ENCODE measurements around the gene ADAMTS14. TPM values are rescaled to one million over a fixed set of nuclear protein-coding genes. Genes with fewer than 3 reads are reported as not detected.

The ADAMTS14 gene
- total RNA-seq, 2 donors from 2014 or later = 0.44 to 0.79 TPM

DNA sequence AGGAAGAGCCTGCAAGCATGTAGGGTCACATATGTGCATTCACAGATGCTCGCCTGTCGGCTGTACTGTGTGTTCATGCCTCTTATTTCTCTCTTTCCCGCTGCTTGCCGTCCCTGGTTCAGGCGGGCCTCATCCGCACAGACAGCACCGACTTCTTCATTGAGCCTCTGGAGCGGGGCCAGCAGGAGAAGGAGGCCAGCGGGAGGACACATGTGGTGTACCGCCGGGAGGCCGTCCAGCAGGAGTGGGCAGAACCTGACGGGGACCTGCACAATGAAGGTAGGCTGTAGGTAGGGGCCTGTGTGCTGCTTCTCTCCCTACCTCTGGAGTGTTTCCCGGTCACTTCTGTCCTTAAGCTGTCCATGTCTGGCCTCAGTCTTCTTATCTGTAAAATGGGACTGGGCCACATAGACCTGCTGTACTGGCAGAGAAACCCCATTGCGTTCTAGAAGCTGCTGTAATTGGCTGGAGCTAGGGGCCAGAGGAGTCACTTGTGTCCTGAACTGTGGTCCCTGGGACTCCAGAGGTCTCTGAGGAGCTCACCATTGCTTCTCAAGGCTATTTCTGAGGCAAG, 30.0 kb downstream of the ADAMTS14 start:
- Histone ChIP-seq H3K9ac (ENCODE audit: extremely low read depth, low read length, poor library complexity, severe bottlenecking) (no peak overlapping the region), H3K4me1 (ENCODE audit: control insufficient read depth, insufficient read depth, low read length) (no peaks in the 10 kb centered on the region), H3K27me3 (ENCODE audit: control insufficient read depth, insufficient read depth, low read length, poor library complexity, severe bottlenecking) (no peaks in the 10 kb centered on the region), H3K4me3 (ENCODE audit: low read length) (no peak overlapping the region), H3K9me3 (ENCODE audit: control insufficient read depth, low read length) (no peaks in the 10 kb centered on the region), H3K36me3 (ENCODE audit: control insufficient read depth, insufficient read depth, low read length) (no peaks in the 10 kb centered on the region), H3K27ac (ENCODE audit: low read depth, low read length) (no peak overlapping the region)
- WGBS, 2 experiments (ENCODE audit: insufficient coverage in 1 of 2, insufficient read length in 1 of 2) = 93 to 95% methylated on average over 8 to 15 of the region's 15 CpGs
- TF ChIP-seq, protein P1, sequence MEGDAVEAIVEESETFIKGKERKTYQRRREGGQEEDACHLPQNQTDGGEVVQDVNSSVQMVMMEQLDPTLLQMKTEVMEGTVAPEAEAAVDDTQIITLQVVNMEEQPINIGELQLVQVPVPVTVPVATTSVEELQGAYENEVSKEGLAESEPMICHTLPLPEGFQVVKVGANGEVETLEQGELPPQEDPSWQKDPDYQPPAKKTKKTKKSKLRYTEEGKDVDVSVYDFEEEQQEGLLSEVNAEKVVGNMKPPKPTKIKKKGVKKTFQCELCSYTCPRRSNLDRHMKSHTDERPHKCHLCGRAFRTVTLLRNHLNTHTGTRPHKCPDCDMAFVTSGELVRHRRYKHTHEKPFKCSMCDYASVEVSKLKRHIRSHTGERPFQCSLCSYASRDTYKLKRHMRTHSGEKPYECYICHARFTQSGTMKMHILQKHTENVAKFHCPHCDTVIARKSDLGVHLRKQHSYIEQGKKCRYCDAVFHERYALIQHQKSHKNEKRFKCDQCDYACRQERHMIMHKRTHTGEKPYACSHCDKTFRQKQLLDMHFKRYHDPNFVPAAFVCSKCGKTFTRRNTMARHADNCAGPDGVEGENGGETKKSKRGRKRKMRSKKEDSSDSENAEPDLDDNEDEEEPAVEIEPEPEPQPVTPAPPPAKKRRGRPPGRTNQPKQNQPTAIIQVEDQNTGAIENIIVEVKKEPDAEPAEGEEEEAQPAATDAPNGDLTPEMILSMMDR (conservative IDR thresholded peaks at IDR 0.05) = no peak
- no peak overlapping the region for H3K27ac Mint-ChIP-seq
- H3K4me3 Mint-ChIP-seq = no peak overlapping the region
- peaks cover 5% of the 10 kb centered on the region for H3K4me1 Mint-ChIP-seq
- H3K36me3 Mint-ChIP-seq (ENCODE audit: low read depth) = no peaks in the 10 kb centered on the region
- H3K9me3 Mint-ChIP-seq = no peaks in the 10 kb centered on the region
- H3K27me3 Mint-ChIP-seq (ENCODE audit: insufficient read depth) = no peaks in the 10 kb centered on the region
- DNase-seq = no peak

DNA sequence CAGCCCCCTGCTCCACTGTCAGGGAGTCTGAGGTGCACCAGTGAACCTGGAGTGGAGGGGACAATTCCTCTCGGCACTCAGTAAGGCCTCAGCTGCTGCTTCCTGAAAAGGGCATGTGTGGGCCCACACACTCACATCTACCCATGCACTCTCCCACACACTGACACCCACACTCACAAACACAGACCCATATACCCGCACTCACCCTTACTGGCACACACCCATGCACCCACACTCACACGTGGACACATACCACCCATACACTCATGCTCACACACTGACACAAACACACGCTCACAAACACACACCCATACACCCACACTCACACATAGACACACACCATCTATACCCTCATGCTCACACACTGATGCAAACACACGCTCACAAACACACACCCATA, 31.9 kb downstream of the ADAMTS14 start:
- WGBS, 2 experiments (ENCODE audit: insufficient coverage in 1 of 2, insufficient read length in 1 of 2) = 88 to 92% methylated on average over 3 to 5 of the region's 5 CpGs

DNA sequence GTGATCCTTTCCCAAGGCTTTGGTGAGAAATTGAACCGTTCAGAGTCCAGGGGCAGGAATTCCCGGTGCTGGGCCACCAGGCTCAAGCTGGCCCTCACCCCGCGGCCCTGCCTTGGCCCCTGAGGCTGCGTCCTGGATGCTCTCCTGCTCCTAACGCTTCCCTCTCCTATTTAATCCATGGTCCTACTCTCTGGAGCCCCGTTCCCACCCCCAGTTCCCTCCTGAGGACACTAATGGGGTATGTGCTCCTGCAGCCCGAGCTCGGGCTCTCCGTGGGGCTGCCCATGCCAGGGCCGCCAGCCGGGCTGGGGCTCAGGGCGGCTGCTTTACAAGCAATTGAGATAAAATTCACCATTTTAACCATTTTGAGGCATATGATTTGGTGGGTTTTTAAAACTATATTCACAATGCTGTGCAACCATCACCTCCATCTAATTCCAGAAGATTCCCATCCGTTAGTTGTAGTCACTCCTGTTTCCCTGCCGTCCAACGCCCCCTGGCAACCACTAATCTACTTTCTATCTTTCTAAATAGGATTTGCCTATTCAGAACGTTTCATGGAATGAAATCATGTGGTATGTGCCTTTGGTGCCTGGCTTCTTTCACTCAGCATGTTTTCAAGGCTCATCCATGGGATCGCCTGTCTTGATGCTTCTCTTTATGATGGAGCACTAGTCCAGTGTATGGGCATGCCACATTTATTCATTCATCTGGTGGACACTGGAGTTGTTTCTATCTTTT, 33.0 kb downstream of the ADAMTS14 start:
- Histone ChIP-seq H3K9me3 (ENCODE audit: control insufficient read depth, low read length) (no peaks in the 10 kb centered on the region), H3K4me1 (ENCODE audit: control insufficient read depth, insufficient read depth, low read length) (no peaks in the 10 kb centered on the region), H3K9ac (ENCODE audit: extremely low read depth, low read length, poor library complexity, severe bottlenecking) (no peak overlapping the region), H3K4me3 (ENCODE audit: low read length) (no peak overlapping the region), H3K27me3 (ENCODE audit: control insufficient read depth, insufficient read depth, low read length, poor library complexity, severe bottlenecking) (no peaks in the 10 kb centered on the region), H3K36me3 (ENCODE audit: control insufficient read depth, insufficient read depth, low read length) (no peaks in the 10 kb centered on the region), H3K27ac (ENCODE audit: low read depth, low read length) (no peak overlapping the region)
- no peak overlapping the region for H3K4me3 Mint-ChIP-seq
- no peaks in the 10 kb centered on the region for H3K9me3 Mint-ChIP-seq
- H3K27ac Mint-ChIP-seq = no peak overlapping the region
- no peaks in the 10 kb centered on the region for H3K27me3 Mint-ChIP-seq (ENCODE audit: insufficient read depth)
- DNase-seq = no peak
- H3K4me1 Mint-ChIP-seq = no peaks in the 10 kb centered on the region
- WGBS, 2 experiments (ENCODE audit: insufficient coverage in 1 of 2, insufficient read length in 1 of 2) = 84 to 94% methylated on average over 8 to 18 of the region's 18 CpGs
- TF ChIP-seq, protein P1 (conservative IDR thresholded peaks at IDR 0.05) = no peak
- H3K36me3 Mint-ChIP-seq (ENCODE audit: low read depth) = no peaks in the 10 kb centered on the region

More for the DNA sequence above, 31.9 kb downstream of the ADAMTS14 start:
- DNase-seq = no peak
- H3K4me1 Mint-ChIP-seq = peaks cover 5% of the 10 kb centered on the region
- Histone ChIP-seq H3K9me3 (ENCODE audit: control insufficient read depth, low read length) (no peaks in the 10 kb centered on the region), H3K36me3 (ENCODE audit: control insufficient read depth, insufficient read depth, low read length) (no peaks in the 10 kb centered on the region), H3K27ac (ENCODE audit: low read depth, low read length) (no peak overlapping the region), H3K4me1 (ENCODE audit: control insufficient read depth, insufficient read depth, low read length) (no peaks in the 10 kb centered on the region), H3K4me3 (ENCODE audit: low read length) (no peak overlapping the region), H3K27me3 (ENCODE audit: control insufficient read depth, insufficient read depth, low read length, poor library complexity, severe bottlenecking) (no peaks in the 10 kb centered on the region), H3K9ac (ENCODE audit: extremely low read depth, low read length, poor library complexity, severe bottlenecking) (no peak overlapping the region)
- H3K4me3 Mint-ChIP-seq = no peak overlapping the region
- no peaks in the 10 kb centered on the region for H3K9me3 Mint-ChIP-seq
- H3K27me3 Mint-ChIP-seq (ENCODE audit: insufficient read depth) = no peaks in the 10 kb centered on the region
- H3K36me3 Mint-ChIP-seq (ENCODE audit: low read depth) = no peaks in the 10 kb centered on the region
- H3K27ac Mint-ChIP-seq = no peak overlapping the region
- TF ChIP-seq, protein P1 (conservative IDR thresholded peaks at IDR 0.05) = no peak

Data from endodermal cell (in vitro differentiated cells).